Measurements from ENCODE around the gene KCTD8.

KCTD8 gene

GRCh38 chr4:44368413-44369167, 80.0 kb downstream of the KCTD8 start:
- no peak for TF ChIP-seq CTCF (IDR thresholded peaks at IDR 0.05; ENCODE audit: low read depth, low read length)
- H3K9me3 ChIP-seq = no peaks in the 10 kb centered on the region
- no peak for DNase-seq
- H3K36me3 ChIP-seq = no peaks in the 10 kb centered on the region
- H3K4me1 ChIP-seq = no peaks in the 10 kb centered on the region
- H3K4me3 ChIP-seq (ENCODE audit: low read depth, low read length) = no peak overlapping the region
- H3K27me3 ChIP-seq = no peaks in the 10 kb centered on the region

- no peaks in the 10 kb centered on the region for H3K4me1 ChIP-seq
- no peaks in the 10 kb centered on the region for H3K36me3 ChIP-seq
- no peak overlapping the region for H3K4me3 ChIP-seq (ENCODE audit: low read depth, low read length)
- H3K27me3 ChIP-seq = no peaks in the 10 kb centered on the region
- no peak for DNase-seq
- H3K9me3 ChIP-seq = no peaks in the 10 kb centered on the region; the same call in 1 of the 2 replicates
- TF ChIP-seq CTCF (IDR thresholded peaks at IDR 0.05; ENCODE audit: low read depth, low read length) = no peak
These were observed 94.4 kb downstream of the KCTD8 start for GRCh38 chr4:44354172-44354571.

GRCh38 chr4:44351069-44351468, 97.5 kb downstream of the KCTD8 start:
- no peak for DNase-seq
- Histone ChIP-seq H3K4me1 (no peaks in the 10 kb centered on the region), H3K9me3 (no peaks in the 10 kb centered on the region; the same call in 1 of the 2 replicates), H3K4me3 (ENCODE audit: low read depth, low read length) (no peak overlapping the region), H3K36me3 (no peaks in the 10 kb centered on the region), H3K27me3 (no peaks in the 10 kb centered on the region)
- no peak for TF ChIP-seq CTCF (IDR thresholded peaks at IDR 0.05; ENCODE audit: low read depth, low read length)

- no peaks in the 10 kb centered on the region for H3K36me3 ChIP-seq
- no peak for DNase-seq
- no peaks in the 10 kb centered on the region for H3K4me1 ChIP-seq
- H3K9me3 ChIP-seq = no peaks in the 10 kb centered on the region
- no peaks in the 10 kb centered on the region for H3K27me3 ChIP-seq
- no peak for TF ChIP-seq CTCF (IDR thresholded peaks at IDR 0.05; ENCODE audit: low read depth, low read length)
- H3K4me3 ChIP-seq (ENCODE audit: low read depth, low read length) = no peak overlapping the region
These were observed 105.8 kb downstream of the KCTD8 start for GRCh38 chr4:44342800-44343199.

GRCh38 chr4:44326741-44327140, 121.9 kb downstream of the KCTD8 start:
- no peaks in the 10 kb centered on the region for H3K27me3 ChIP-seq
- no peaks in the 10 kb centered on the region for H3K9me3 ChIP-seq
- DNase-seq = no peak
- TF ChIP-seq CTCF (IDR thresholded peaks at IDR 0.05; ENCODE audit: low read depth, low read length) = no peak
- H3K4me1 ChIP-seq = no peaks in the 10 kb centered on the region
- no peaks in the 10 kb centered on the region for H3K36me3 ChIP-seq
- no peak overlapping the region for H3K4me3 ChIP-seq (ENCODE audit: low read depth, low read length)

- H3K36me3 ChIP-seq = no peaks in the 10 kb centered on the region
- H3K4me1 ChIP-seq = no peaks in the 10 kb centered on the region
- DNase-seq = no peak
- no peak for TF ChIP-seq CTCF (IDR thresholded peaks at IDR 0.05; ENCODE audit: low read depth, low read length)
- H3K27me3 ChIP-seq = no peaks in the 10 kb centered on the region
- no peak overlapping the region for H3K4me3 ChIP-seq (ENCODE audit: low read depth, low read length)
- no peaks in the 10 kb centered on the region for H3K9me3 ChIP-seq
These were observed 127.8 kb downstream of the KCTD8 start for GRCh38 chr4:44320833-44321232.
